ENCODE results near the gene IFT52.

The IFT52 gene

GRCh38 chr20:43681991-43682410, 91.3 kb downstream of the IFT52 start:
- TF ChIP-seq CTCF (IDR thresholded peaks at IDR 0.05; ENCODE audit: borderline replicate concordance, control extremely low read depth, extremely low read depth, insufficient read depth, missing control alignments) = no peak
- DNase-seq (ENCODE audit: low spot score) = peak; percentile 81
- in situ Hi-C loops (cut with MboI; ENCODE audit: low sequenced_read_pairs, unreplicated experiment) = loop anchor here (25.0 kb wide), 1 partner anchor 145 kb away; no protein-coding TSS in a partner anchor

GRCh38 chr20:43682446-43682845, 91.7 kb downstream of the IFT52 start:
- TF ChIP-seq CTCF (IDR thresholded peaks at IDR 0.05; ENCODE audit: borderline replicate concordance, control extremely low read depth, extremely low read depth, insufficient read depth, missing control alignments) = no peak
- in situ Hi-C loops (cut with MboI; ENCODE audit: low sequenced_read_pairs, unreplicated experiment) = loop anchor here (25.0 kb wide), 1 partner anchor 145 kb away; no protein-coding TSS in a partner anchor
- DNase-seq (ENCODE audit: low spot score) = no peak

GRCh38 chr20:43686820-43687219, 96.1 kb downstream of the IFT52 start:
- DNase-seq (ENCODE audit: low spot score) = no peak
- TF ChIP-seq CTCF (IDR thresholded peaks at IDR 0.05; ENCODE audit: borderline replicate concordance, control extremely low read depth, extremely low read depth, insufficient read depth, missing control alignments) = no peak
- in situ Hi-C loops (cut with MboI; ENCODE audit: low sequenced_read_pairs, unreplicated experiment) = loop anchor here (25.0 kb wide), 1 partner anchor 150 kb away; no protein-coding TSS in a partner anchor

- in situ Hi-C loops (cut with MboI; ENCODE audit: low sequenced_read_pairs, unreplicated experiment) = loop anchor here (25.0 kb wide), 1 partner anchor 152 kb away; no protein-coding TSS in a partner anchor
- no peak for DNase-seq (ENCODE audit: low spot score)
- no peak for TF ChIP-seq CTCF (IDR thresholded peaks at IDR 0.05; ENCODE audit: borderline replicate concordance, control extremely low read depth, extremely low read depth, insufficient read depth, missing control alignments)
Measured at GRCh38 chr20:43689165-43689564, 98.4 kb downstream of the IFT52 start.

GRCh38 chr20:43690943-43691598, 100.3 kb downstream of the IFT52 start:
- no peak for TF ChIP-seq CTCF (IDR thresholded peaks at IDR 0.05; ENCODE audit: borderline replicate concordance, control extremely low read depth, extremely low read depth, insufficient read depth, missing control alignments)
- DNase-seq (ENCODE audit: low spot score) = no peak
- in situ Hi-C loops (cut with MboI; ENCODE audit: low sequenced_read_pairs, unreplicated experiment) = loop anchor here (25.0 kb wide), 1 partner anchor 154 kb away; no protein-coding TSS in a partner anchor

- in situ Hi-C loops (cut with MboI; ENCODE audit: low sequenced_read_pairs, unreplicated experiment) = loop anchor here (25.0 kb wide), 1 partner anchor 155 kb away; no protein-coding TSS in a partner anchor
- TF ChIP-seq CTCF (IDR thresholded peaks at IDR 0.05; ENCODE audit: borderline replicate concordance, control extremely low read depth, extremely low read depth, insufficient read depth, missing control alignments) = peak; percentile 54
- peak; percentile 81 for DNase-seq (ENCODE audit: low spot score)
Measured at GRCh38 chr20:43691928-43692524, 101.3 kb downstream of the IFT52 start.

Measured in GM13976 (cell line).